Karpas-422 (cell line): ENCODE measurements around the gene CERK. TPM values are rescaled to one million over a fixed set of nuclear protein-coding genes. Genes with fewer than 3 reads are reported as not detected.
"Not testable (repeated sequence)": the region's sequence is repeated elsewhere in the genome, so short reads cannot be mapped to it uniquely, and the experiment has no call there.

ENCODE experiments used
- DNase-seq: peaks from one replicate; pipeline ENCODE4 v3.0.0-alpha.2; 2015
- H2AFZ ChIP-seq: fragments of 200-600 bp; sonication (generic); 2 replicates; pipeline ENCODE4 v1.6.1; 2014; ENCODE audit warnings: antibody characterized with exemption, low read length, mixed read lengths
- H3K27ac ChIP-seq: fragments of 200-600 bp; sonication (generic); 2 replicates; pipeline ENCODE4 v1.5.1; 2014; ENCODE audit warnings: mild to moderate bottlenecking, low read length, moderate library complexity
- H3K27me3 ChIP-seq: fragments of 200-600 bp; sonication (generic); 2 replicates; pipeline ENCODE4 v1.6.1; 2014; ENCODE audit warnings: low read length, mixed read lengths
- H3K36me3 ChIP-seq: fragments of 200-600 bp; sonication (generic); 2 replicates; pipeline ENCODE4 v1.6.1; 2014; ENCODE audit warnings: low read length, mixed read lengths; ENCODE audit not compliant: insufficient read depth
- H3K4me1 ChIP-seq: fragments of 200-600 bp; sonication (generic); 2 replicates; pipeline ENCODE4 v1.6.1; 2014; ENCODE audit warnings: mild to moderate bottlenecking, low read length, mixed read lengths
- H3K4me2 ChIP-seq: fragments of 200-600 bp; sonication (generic); 2 replicates; pipeline ENCODE4 v1.6.1; 2014; ENCODE audit warnings: low read length, low read depth, mild to moderate bottlenecking; ENCODE audit not compliant: poor library complexity, severe bottlenecking
- H3K4me3 ChIP-seq: fragments of 200-600 bp; sonication (generic); 2 replicates; pipeline ENCODE4 v1.5.1; 2014; ENCODE audit warnings: mild to moderate bottlenecking, antibody characterized with exemption, low read length, mixed read lengths
- H3K79me2 ChIP-seq: fragments of 200-600 bp; sonication (generic); 2 replicates; pipeline ENCODE4 v1.6.1; 2014; ENCODE audit warnings: mild to moderate bottlenecking, low read length, mixed read lengths
- H3K9ac ChIP-seq: fragments of 200-600 bp; sonication (generic); 2 replicates; pipeline ENCODE4 v1.6.0; 2014; ENCODE audit warnings: low read length
- H3K9me2 ChIP-seq: fragments of 200-600 bp; sonication (generic), shearing (Covaris generic); replicated peaks from 2 replicates; pipeline ENCODE4 v1.6.0; 2014; ENCODE audit warnings: mild to moderate bottlenecking, low read length, moderate library complexity; ENCODE audit not compliant: insufficient read depth
- H3K9me3 ChIP-seq: fragments of 300-700, 200-600 bp; sonication (generic); 2 replicates; pipeline ENCODE4 v1.6.1; 2014; ENCODE audit warnings: low read length, mixed read lengths
- H4K20me1 ChIP-seq: fragments of 200-600 bp; sonication (generic); 2 replicates; pipeline ENCODE4 v1.6.1; 2014; ENCODE audit warnings: mild to moderate bottlenecking, antibody characterized with exemption, low read length, low read depth; ENCODE audit not compliant: insufficient read depth
- total RNA-seq: library from RNA; depleted of rRNA; stranded (reverse); fragments of >200 nt; shearing (Covaris generic); gene quantifications from 2 replicates; pipeline ENCODE4 v1.2.3, GENCODE V29; 2014; ENCODE audit warnings: low replicate concordance; rRNA removed

CERK gene
- total RNA-seq, 1 experiment from 2014 or later, result 53.8 TPM

DNA sequence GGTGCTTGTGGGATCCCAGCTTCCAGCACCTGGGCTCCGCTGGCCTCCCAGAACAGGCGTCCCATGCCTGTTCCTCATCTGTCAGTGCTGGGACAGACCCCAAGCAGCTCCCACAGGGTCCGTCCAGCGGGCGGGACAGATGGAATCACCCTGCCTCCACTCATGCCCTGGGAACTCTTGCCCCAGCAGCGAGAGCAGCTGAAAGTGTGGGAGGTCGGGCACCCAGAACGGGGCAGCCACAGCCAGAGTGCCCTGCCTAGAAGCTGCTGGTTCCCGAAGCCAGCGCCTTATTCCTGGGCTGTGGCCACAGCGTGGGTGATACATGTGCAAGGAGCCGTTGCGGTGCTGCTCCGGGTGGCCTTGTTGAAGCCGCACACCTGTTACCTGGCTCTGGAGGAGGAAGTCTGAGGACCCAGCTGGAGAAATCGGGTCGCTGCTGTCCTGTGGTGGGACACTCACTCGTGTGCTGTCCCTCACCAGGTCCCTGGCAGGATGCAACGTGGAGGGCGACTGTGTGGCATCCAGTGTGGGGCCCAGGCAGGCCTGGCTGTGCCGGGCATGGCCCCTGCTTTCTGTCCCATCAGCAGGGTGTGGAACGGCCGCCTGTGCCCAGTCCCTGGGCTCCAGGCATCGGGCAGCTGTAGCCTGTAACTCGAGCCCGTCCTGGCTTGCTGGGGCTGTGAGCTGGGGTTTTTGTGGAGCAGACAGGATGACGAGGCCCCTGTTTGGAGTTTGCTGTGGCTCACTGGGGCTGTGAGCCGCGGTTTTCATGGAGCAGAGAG, 101.6 kb downstream of the CERK start:
- no peak overlapping the region for H3K4me2 ChIP-seq
- H3K27me3 ChIP-seq, result no peaks in the 10 kb centered on the region
- H2AFZ ChIP-seq, result no peak overlapping the region
- 0 out of 2 replicates have a peak, but pooled peaks cover 5% of the 10 kb centered on the region for H4K20me1 ChIP-seq
- H3K36me3 ChIP-seq, result no peaks in the 10 kb centered on the region
- H3K9me3 ChIP-seq, result no peaks in the 10 kb centered on the region
- no peaks in the 10 kb centered on the region for H3K4me1 ChIP-seq
- H3K9me2 ChIP-seq, result no peaks in the 10 kb centered on the region
- no peak overlapping the region for H3K9ac ChIP-seq
- DNase-seq, result no peak
- H3K79me2 ChIP-seq, result 0 out of 2 replicates have a peak, but pooled peaks cover 3% of the 10 kb centered on the region
- no peak overlapping the region for H3K4me3 ChIP-seq
- H3K27ac ChIP-seq, result no peak overlapping the region

DNA sequence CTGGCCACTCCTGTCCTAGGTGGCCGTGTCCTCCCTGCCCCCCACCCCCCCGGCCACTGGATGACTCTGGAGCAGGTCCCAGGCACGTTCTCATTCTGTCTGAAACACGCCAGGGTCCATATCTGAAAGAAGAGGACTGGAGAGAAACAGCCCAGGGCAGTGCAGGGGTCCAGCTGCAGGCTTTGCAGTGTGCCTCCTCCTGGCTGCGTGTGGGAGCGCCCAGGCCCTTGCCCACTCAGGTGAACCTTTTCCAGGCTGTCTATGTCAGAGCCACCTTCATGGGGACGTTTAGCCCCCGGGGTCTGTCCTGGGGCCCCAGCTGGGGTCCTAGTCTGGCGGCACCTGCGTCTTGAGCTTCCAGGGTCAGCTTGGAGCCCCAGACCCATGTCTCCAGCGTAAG, 102.3 kb downstream of the CERK start:
- H3K27me3 ChIP-seq, result no peaks in the 10 kb centered on the region
- 0 out of 2 replicates have a peak, but pooled peaks cover 5% of the 10 kb centered on the region for H4K20me1 ChIP-seq
- no peaks in the 10 kb centered on the region for H3K9me2 ChIP-seq
- H3K27ac ChIP-seq, result no peak overlapping the region
- H3K4me2 ChIP-seq, result no peak overlapping the region
- no peaks in the 10 kb centered on the region for H3K9me3 ChIP-seq
- DNase-seq, result no peak
- no peaks in the 10 kb centered on the region for H3K4me1 ChIP-seq
- H3K36me3 ChIP-seq, result no peaks in the 10 kb centered on the region
- no peak overlapping the region for H3K4me3 ChIP-seq
- H3K9ac ChIP-seq, result no peak overlapping the region
- 0 out of 2 replicates have a peak, but pooled peaks cover 3% of the 10 kb centered on the region for H3K79me2 ChIP-seq
- H2AFZ ChIP-seq, result no peak overlapping the region

DNA sequence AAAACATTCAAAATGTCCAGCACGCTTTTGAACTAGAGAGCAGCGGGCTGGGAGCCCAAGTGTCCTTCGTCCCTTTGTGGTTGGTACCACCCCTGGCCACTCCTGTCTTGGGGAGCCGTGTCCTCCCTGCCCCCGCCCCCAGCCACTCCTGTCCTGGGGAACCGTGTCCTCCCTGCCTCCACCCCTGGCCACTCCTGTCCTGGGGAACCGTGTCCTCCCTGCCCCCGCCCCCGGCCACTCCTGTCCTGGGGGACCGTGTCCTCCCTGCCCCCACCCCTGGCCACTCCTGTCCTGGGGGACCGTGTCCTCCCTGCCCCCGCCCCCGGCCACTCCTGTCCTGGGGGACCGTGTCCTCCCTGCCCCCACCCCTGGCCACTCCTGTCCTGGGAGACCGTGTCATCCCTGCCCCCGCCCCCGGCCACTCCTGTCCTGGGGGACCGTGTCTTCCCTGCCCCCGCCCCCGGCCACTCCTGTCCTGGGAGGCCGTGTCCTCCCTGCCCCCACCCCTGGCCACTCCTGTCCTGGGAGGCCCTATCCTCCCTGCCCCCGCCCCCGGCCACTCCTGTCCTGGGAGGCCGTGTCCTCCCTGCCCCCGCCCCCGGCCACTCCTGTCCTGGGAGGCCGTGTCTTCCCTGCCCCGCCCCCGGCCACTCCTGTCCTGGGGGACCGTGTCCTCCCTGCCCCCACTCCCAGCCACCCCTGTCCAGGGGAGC, 102.9 kb downstream of the CERK start:
- H3K9me2 ChIP-seq, H3K4me1 ChIP-seq, H3K27ac ChIP-seq, H4K20me1 ChIP-seq, H2AFZ ChIP-seq, H3K9me3 ChIP-seq, H3K4me2 ChIP-seq, H3K27me3 ChIP-seq, H3K36me3 ChIP-seq, DNase-seq, H3K79me2 ChIP-seq, H3K9ac ChIP-seq, H3K4me3 ChIP-seq: not testable (repeated sequence)

Other genes starting within 250 kb of the CERK start
- gene CELSR1, start 200.6 kb downstream of the CERK start, total RNA-seq, result 0.11 and 0.51 TPM in 2 replicates
- 29.0 and 43.1 TPM in 2 replicates for gene GRAMD4, start 117.9 kb downstream of the CERK start, total RNA-seq
- gene TBC1D22A, start 24.4 kb upstream of the CERK start, total RNA-seq, result 27.7 and 39.2 TPM in 2 replicates